Liver (tissue), 3 donors: ENCODE measurements around the gene MYO7A.

ENCODE experiments used
- CTCF ChIP-seq: fragments of 150-350 bp; IDR thresholded peaks from 2 replicates; pipeline ENCODE4 v1.5.1; 2017; ENCODE audit warnings: improper control_type of control experiment, low read depth, low read length; ENCODE audit not compliant: missing input control
- GABPA ChIP-seq, 2 donors: IDR thresholded peaks in 1 of 2; conservative IDR thresholded peaks in 1 of 2; 2 replicates each; pipeline ENCODE4 v1.6.1; 2016; ENCODE audit warnings: antibody characterized with exemption in 2 of 2, mild to moderate bottlenecking in 1 of 2, moderate library complexity in 1 of 2
- YY1 ChIP-seq: IDR thresholded peaks from 2 replicates; pipeline ENCODE4 v1.6.1; 2016; ENCODE audit warnings: antibody characterized with exemption, mild to moderate bottlenecking
- TF ChIP-seq, protein P1 (sequence below): IDR thresholded peaks from 2 replicates; pipeline ENCODE4 v1.6.1; 2016; ENCODE audit warnings: antibody characterized with exemption, mild to moderate bottlenecking
- donor health status: healthy.
- donor health status: healthy.

DNA sequence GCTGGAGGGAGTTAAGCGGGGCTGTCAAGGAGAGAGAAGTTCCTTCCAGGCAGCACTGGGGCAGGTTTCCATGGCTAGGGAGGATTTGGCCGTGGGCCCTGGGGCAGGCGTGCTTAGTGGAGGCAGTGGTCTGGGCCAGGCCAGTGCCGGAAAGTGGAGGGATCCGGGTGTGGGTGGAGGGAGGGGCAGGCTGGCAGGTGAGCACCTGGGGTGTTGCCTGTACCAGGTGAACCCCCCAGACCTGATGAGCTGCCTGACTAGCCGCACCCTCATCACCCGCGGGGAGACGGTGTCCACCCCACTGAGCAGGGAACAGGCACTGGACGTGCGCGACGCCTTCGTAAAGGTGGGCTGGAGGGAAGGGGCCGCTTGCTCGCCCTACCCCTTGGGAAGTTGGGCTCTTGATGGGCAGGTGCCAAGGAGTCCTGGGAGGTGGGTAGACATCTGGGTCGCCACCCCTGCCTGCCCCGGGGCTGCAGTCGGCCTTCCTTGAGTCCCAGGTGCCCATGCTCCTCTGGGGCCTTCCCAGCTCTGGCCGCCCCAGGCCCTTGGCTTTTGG lies 32.0 kb downstream of the MYO7A start:
- TF ChIP-seq CTCF (no peak), YY1 (no peak), GABPA (IDR thresholded peaks at IDR 0.05 in 1 of 2, conservative IDR thresholded peaks at IDR 0.05 in 1 of 2) (no peak)
- TF ChIP-seq, protein P1, sequence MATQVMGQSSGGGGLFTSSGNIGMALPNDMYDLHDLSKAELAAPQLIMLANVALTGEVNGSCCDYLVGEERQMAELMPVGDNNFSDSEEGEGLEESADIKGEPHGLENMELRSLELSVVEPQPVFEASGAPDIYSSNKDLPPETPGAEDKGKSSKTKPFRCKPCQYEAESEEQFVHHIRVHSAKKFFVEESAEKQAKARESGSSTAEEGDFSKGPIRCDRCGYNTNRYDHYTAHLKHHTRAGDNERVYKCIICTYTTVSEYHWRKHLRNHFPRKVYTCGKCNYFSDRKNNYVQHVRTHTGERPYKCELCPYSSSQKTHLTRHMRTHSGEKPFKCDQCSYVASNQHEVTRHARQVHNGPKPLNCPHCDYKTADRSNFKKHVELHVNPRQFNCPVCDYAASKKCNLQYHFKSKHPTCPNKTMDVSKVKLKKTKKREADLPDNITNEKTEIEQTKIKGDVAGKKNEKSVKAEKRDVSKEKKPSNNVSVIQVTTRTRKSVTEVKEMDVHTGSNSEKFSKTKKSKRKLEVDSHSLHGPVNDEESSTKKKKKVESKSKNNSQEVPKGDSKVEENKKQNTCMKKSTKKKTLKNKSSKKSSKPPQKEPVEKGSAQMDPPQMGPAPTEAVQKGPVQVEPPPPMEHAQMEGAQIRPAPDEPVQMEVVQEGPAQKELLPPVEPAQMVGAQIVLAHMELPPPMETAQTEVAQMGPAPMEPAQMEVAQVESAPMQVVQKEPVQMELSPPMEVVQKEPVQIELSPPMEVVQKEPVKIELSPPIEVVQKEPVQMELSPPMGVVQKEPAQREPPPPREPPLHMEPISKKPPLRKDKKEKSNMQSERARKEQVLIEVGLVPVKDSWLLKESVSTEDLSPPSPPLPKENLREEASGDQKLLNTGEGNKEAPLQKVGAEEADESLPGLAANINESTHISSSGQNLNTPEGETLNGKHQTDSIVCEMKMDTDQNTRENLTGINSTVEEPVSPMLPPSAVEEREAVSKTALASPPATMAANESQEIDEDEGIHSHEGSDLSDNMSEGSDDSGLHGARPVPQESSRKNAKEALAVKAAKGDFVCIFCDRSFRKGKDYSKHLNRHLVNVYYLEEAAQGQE, result no peak
